Rectal smooth muscle tissue (tissue), 1 donor: ENCODE measurements around the gene OR51B6.
"Not testable (repeated sequence)": the region's sequence is repeated elsewhere in the genome, so short reads cannot be mapped to it uniquely, and the experiment has no call there.

Experiments
- H3K27ac ChIP-seq: one replicate; pipeline ENCODE4 v1.7.0; 2013; ENCODE audit warnings: low read depth, low read length, inconsistent platforms
- H3K27me3 ChIP-seq: one replicate; pipeline ENCODE4 v1.7.0; 2013; ENCODE audit warnings: low read length; ENCODE audit not compliant: control insufficient read depth, insufficient read depth
- H3K36me3 ChIP-seq: one replicate; pipeline ENCODE4 v1.7.0; 2013; ENCODE audit warnings: low read length; ENCODE audit not compliant: control insufficient read depth, insufficient read depth
- H3K4me1 ChIP-seq: one replicate; pipeline ENCODE4 v1.7.0; 2013; ENCODE audit warnings: low read length; ENCODE audit not compliant: control insufficient read depth, insufficient read depth
- H3K4me3 ChIP-seq: one replicate; pipeline ENCODE4 v1.7.0; 2013; ENCODE audit warnings: low read length
- H3K9ac ChIP-seq: one replicate; pipeline ENCODE4 v1.7.0; 2013; ENCODE audit warnings: low read length

Gene OR51B6, protein sequence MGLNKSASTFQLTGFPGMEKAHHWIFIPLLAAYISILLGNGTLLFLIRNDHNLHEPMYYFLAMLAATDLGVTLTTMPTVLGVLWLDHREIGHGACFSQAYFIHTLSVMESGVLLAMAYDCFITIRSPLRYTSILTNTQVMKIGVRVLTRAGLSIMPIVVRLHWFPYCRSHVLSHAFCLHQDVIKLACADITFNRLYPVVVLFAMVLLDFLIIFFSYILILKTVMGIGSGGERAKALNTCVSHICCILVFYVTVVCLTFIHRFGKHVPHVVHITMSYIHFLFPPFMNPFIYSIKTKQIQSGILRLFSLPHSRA

DNA sequence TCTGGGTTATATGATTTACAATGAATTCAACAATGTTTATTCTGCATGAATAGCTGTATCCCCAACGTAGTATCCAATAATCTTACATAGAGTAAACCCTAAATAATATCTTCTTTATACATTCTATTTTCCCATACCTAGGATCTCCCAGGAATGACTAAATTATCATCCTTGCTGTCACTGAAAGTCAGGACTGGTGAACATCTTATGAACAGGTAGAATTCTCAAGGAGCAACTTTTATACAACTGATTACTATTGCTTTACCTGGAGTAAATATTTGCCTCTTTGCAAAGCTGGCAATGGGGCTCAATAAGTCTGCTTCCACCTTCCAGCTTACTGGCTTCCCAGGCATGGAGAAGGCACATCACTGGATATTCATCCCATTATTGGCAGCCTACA lies at the start of gene OR51B6:
Gene OR51B6, plus strand, starts transcription at position 301 of the 400 bp plus-strand sequence. Its CDS starts 0 bp downstream, at position 301.
- Histone ChIP-seq H3K36me3 (no peaks in the 10 kb centered on the region), H3K27ac (no peak within 1 kb of the TSS), H3K9ac (no peak within 1 kb of the TSS)

DNA sequence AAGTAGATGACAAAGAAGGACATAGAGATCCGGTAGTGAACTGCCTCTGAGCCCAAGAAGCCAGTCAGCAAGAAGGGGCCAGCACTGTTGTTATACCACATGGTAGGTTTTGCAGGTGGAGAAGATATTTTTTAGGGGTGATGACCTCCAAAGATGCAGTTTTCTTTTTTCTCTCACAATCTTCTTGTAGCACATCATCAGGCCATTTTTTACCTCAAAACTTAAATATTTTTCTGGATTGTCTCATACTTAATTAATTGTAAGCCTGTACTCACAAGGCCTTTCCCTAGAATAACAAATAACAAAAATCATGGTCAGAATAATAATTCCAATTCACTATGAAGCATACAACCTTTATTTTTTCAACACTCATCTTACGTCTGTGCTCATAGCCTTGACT lies 49.5 kb upstream of the OR51B6 start, which contains the start of gene OR51B4:
Gene OR51B4, minus strand, starts transcription at position 101 of the 400 bp plus-strand sequence. Its CDS starts 0 bp downstream, at position 101.
- Histone ChIP-seq H3K4me3 (no peak within 1 kb of the TSS), H3K27me3 (no peaks in the 10 kb centered on the region), H3K27ac (no peak within 1 kb of the TSS), H3K4me1 (no peaks in the 10 kb centered on the region), H3K36me3 (no peaks in the 10 kb centered on the region), H3K9ac (no peak within 1 kb of the TSS)

More for the DNA sequence above, at the start of gene OR51B6:
- Histone ChIP-seq H3K4me3 (no peak within 1 kb of the TSS), H3K4me1 (no peaks in the 10 kb centered on the region), H3K27me3 (no peaks in the 10 kb centered on the region)

DNA sequence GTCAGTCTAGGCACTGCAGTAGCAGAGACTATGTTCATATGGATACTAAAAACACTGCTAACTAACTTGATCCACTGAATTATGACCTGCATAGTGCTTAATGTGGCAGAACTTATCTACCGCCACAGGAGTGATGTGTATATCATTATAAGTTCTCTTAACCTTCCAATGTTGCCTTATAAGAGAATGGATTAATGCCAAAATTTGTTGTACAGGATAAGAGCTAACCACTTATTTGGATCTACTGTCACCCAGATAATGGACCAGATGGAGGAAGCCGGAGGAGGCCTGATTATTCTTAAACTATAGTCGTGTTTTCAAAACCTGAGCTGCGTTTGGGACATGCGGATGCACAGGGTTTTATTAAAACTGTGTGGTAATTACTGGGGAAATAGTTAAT lies 47.7 kb upstream of the OR51B6 start:
- H3K36me3 ChIP-seq: no peaks in the 10 kb centered on the region
- H3K4me3 ChIP-seq: no peak overlapping the region
- H3K4me1 ChIP-seq: no peaks in the 10 kb centered on the region
- no peak overlapping the region for H3K27ac ChIP-seq
- H3K9ac ChIP-seq: no peak overlapping the region
- no peaks in the 10 kb centered on the region for H3K27me3 ChIP-seq

DNA sequence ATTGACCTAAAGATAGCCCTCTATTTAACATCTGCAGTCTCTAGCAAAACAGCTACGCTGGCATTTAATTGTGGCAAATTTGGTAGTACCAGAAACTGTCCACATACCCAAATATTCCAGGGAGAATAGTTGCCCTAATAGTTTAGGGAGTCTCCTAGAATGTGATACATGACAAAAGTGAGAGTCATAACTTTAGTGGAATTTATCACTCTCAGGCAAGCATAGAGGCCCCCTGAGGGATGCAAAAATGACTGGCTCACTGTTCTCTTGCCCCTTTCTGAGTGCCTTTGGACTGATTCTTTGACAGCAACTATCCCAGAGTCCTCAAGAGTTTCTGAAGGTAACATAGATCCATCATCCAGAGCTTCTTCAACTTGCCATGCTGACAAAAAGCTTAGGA lies 47.3 kb upstream of the OR51B6 start:
- H3K36me3 ChIP-seq: no peaks in the 10 kb centered on the region
- no peaks in the 10 kb centered on the region for H3K4me1 ChIP-seq
- H3K27ac ChIP-seq: no peak overlapping the region
- H3K4me3 ChIP-seq: no peak overlapping the region
- H3K27me3 ChIP-seq: no peaks in the 10 kb centered on the region
- no peak overlapping the region for H3K9ac ChIP-seq

DNA sequence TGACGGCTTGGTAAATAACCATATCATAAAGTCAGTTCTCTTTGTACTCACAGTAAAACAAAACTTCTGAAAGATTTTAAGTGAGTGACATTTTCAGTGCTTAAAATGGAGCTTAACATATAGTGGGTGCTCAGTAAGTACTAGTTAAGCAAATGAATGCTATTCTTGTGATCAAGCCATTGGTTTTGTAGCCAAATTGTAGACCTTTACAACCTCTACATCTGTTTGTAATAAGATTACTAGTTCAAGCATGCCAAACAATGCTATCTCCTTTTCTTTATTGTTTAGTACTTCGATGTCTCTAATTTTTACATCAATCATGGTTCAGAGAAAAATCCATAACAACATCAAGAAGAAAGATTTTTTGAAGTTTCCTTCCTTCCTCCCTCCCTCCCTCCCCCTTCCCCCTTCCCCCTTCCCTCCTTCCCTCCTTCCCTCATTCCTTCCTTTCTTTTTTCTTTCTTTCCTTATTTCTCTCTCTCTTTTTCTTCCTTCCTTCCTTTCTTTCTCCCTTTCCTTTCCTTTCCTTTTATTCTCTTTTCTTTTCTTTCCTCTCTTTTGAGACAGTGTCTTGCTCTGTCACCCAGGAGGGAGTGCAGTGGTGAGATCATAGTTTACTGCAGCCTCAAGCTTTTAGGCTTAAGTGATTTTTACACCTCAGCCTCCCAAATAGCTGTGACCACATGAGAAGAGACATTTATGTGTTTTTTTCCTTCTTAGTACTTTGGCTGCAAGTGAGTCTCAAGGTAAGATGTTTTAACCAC lies 43.9 kb upstream of the OR51B6 start:
- Histone ChIP-seq H3K36me3 (no peaks in the 10 kb centered on the region), H3K9ac (no peak overlapping the region), H3K27ac (no peak overlapping the region)

DNA sequence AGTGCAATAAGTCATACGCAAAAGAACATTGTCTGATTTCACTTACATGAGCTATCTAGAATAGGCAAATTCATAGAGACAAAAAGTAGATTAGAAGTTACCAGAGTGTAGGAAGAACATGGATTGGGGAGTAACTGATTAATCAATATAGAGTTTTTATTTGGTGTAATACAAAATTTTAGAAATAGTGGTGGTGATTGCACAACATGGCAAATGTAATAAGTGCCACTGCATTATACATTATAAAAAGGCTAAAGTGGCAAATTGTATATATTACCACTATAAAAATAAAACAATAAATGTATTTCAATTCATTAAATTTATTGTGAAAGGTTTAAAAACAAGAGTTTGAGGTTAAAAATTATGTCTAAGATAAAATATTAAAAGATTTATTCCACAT lies 40.9 kb upstream of the OR51B6 start:
- H3K4me3 ChIP-seq: no peak overlapping the region
- no peak overlapping the region for H3K27ac ChIP-seq
- H3K27me3 ChIP-seq: no peaks in the 10 kb centered on the region
- H3K36me3 ChIP-seq: no peaks in the 10 kb centered on the region
- no peaks in the 10 kb centered on the region for H3K4me1 ChIP-seq
- no peak overlapping the region for H3K9ac ChIP-seq

More for the DNA sequence above, 43.9 kb upstream of the OR51B6 start:
- no peak overlapping the region for H3K4me3 ChIP-seq
- H3K27me3 ChIP-seq: no peaks in the 10 kb centered on the region
- no peaks in the 10 kb centered on the region for H3K4me1 ChIP-seq

DNA sequence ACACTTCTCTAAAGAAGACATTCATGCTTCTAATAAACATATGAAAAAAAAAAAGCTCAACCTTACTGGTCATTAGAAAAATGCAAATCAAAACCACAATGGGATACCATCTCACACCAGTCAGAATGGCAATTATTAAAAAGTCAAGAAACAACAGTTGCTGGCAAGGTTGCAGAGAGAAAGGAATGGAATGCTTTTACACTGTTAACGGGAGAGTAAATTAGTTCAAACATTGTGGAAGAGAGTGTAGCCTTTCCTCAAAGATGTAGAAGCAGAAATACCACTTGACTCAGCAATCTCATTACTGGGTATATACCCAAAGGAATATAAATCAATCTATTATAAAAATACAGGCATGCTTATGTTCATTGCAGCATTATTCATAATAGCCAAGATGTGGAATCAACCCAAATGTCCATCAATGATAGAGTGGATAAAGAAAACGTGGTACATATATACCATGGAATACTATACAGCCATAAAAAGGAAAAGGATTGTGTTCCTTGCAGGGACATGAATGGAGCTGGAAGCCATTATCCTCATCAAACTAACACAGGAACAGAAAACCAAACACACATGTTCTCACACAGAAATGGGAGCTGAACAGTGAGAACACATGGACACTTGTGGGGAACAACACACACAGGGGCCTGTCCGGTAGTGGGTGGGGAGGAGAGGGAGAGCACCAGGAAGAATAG lies 37.8 kb upstream of the OR51B6 start:
- H3K36me3 ChIP-seq, H3K9ac ChIP-seq, H3K27me3 ChIP-seq, H3K4me3 ChIP-seq, H3K4me1 ChIP-seq, H3K27ac ChIP-seq: not testable (repeated sequence)

DNA sequence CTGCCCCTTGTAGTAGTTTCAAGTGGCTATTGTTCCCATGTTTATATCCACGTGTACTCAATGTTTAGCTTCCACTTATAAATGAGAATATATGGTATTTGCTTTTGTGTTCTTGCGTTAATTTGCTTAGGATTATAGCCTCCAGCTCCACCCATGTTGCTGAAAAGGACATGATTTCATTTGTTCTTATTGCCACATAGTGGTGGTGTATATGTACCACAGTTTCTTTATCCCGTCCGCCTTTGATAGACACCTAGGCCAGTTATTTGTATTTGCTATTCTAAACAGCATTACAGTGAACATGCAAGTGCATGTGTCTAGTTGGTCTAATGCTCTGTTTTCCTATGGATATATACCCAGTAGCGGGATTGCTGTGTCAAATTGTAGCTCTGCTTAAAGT lies 34.0 kb upstream of the OR51B6 start:
- no peaks in the 10 kb centered on the region for H3K27me3 ChIP-seq
- H3K36me3 ChIP-seq: no peaks in the 10 kb centered on the region
- no peak overlapping the region for H3K27ac ChIP-seq
- H3K4me1 ChIP-seq: no peaks in the 10 kb centered on the region
- no peak overlapping the region for H3K9ac ChIP-seq
- no peak overlapping the region for H3K4me3 ChIP-seq

DNA sequence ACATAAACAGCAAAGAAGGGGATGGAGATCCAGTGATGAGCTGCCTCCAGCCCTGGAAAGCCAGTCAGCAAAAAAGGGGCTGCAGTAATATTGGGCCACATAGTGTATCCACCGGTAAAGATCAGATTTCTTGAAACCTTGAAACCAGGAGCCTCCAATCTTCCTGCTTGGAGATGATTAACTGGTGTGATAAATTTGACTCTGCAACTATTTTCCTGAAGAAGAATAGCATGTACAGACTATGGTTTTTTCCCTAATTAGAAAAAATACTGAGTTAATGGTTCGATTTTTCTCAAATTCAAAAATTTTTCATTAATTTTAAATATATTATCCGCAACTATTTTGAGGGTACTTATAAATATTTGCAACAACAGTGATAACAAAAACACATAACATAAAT lies 27.1 kb upstream of the OR51B6 start, which contains the start of gene OR51B2:
Gene OR51B2, minus strand, starts transcription at position 101 of the 400 bp plus-strand sequence. Its CDS starts 0 bp downstream, at position 101.
- Histone ChIP-seq H3K4me3 (no peak within 1 kb of the TSS), H3K4me1 (no peaks in the 10 kb centered on the region), H3K36me3 (no peaks in the 10 kb centered on the region), H3K27me3 (no peaks in the 10 kb centered on the region), H3K27ac (no peak within 1 kb of the TSS), H3K9ac (no peak within 1 kb of the TSS)

DNA sequence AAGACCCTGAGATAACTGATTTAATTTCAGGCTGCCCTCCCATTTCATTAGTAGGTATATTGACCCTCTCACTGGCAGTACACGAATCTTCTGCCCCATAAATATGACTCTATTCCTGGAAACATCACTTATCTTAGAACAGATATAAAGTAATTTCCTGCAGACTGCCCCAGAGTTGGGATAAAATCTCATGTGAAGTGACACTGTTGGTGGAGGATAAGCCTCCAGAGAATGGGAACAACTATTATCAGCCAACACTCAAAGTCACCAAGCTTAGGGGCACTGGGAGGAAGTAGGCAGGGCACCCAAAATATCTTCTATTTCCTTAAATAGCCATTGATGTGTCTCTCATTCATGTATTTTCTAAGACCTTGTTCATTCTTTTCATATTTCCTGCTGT lies 16.1 kb upstream of the OR51B6 start:
- Histone ChIP-seq H3K27me3 (no peaks in the 10 kb centered on the region), H3K36me3 (no peaks in the 10 kb centered on the region), H3K9ac (no peak overlapping the region), H3K4me3 (no peak overlapping the region), H3K4me1 (no peaks in the 10 kb centered on the region), H3K27ac (no peak overlapping the region)

DNA sequence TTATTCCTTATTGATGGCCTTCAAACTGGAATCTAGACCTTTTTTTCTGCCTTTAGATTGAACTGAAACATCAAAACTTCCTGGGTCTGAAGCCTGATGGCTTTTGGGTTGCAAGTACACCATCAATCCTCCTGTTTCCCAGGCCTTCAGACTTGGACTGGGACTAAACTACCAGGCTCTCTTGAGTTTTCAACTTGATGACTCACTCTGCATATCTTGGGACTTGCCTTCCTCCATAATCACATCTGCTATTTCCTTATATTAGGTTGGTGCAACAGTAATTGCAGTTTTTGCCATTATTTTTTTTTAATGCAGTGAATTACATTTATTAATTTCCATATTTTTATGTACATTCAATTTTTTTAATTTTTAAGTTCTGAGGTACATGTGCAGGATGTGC lies 15.0 kb upstream of the OR51B6 start:
- Histone ChIP-seq H3K36me3 (no peaks in the 10 kb centered on the region), H3K27ac (no peak overlapping the region), H3K9ac (no peak overlapping the region), H3K4me1 (no peaks in the 10 kb centered on the region), H3K27me3 (no peaks in the 10 kb centered on the region), H3K4me3 (no peak overlapping the region)

DNA sequence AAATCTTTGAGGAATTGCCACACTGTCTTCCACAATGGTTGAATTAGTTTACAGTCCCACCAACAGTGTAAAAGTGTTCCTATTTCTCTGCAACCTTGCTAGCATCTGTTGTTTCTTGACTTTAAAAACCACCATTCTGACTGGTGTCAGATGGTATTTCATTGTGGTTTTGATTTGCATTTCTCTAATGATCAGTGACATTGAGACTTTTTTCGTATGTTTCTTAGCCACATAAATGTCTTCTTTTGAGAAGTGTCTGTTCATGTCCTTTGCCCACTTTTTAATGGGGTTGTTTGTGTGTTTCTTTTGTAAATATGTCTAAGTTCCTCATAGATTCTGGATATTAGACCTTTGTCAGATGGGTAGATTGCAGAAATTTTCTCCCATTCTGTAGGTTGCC lies 14.1 kb upstream of the OR51B6 start:
- not testable (repeated sequence) for H3K4me3 ChIP-seq, H3K27me3 ChIP-seq, H3K36me3 ChIP-seq, H3K4me1 ChIP-seq, H3K27ac ChIP-seq, H3K9ac ChIP-seq
